ENCODE data around the gene CSRNP2. TPM values are rescaled to one million over a fixed set of nuclear protein-coding genes. Genes with fewer than 3 reads are reported as not detected.

CSRNP2 gene
- total and polyA plus RNA-seq, 2 of the 4 experiments (the other 2 are of a cell fraction) = 14.0 to 21.7 TPM

DNA sequence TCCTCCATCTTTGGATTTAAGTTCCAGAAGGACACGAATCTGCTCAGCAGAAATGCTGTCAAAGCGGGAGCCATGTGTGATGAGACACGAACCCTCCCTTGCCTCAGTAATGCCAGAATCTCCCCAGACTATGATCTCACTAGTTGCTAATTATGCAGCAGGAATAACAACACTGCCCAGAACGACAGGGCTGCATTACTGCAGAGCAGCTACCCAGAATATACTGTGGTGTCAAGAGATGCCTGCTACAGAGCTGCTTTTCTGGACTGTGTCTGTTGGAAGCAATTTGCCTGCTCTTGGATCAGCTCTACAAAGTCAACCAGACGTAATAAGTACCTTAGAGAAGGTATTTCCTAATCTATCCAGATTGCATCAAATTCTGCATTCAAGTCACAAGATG lies 5.5 kb downstream of the CSRNP2 start:
- no peak overlapping the region for H3K9ac ChIP-seq (ENCODE audit: low read depth, low read length)
- in situ Hi-C loops (cut with MboI; ENCODE audit: low sequenced_read_pairs) = no loop called here
- WGBS, 2 experiments (ENCODE audit: extremely low coverage in 2 of 2, insufficient read length in 1 of 2) = 60% methylated on average over 1 of the region's 5 CpGs; no CpG with 5 or more reads in 1 of the 2 experiments

More for the DNA sequence above, 5.5 kb downstream of the CSRNP2 start:
- no peak overlapping the region for H3K14ac ChIP-seq (replicated peaks; ENCODE audit: low read depth, low read length)
- peaks cover 61% of the 10 kb centered on the region for H4K20me1 ChIP-seq (ENCODE audit: insufficient read depth, low read length)
- H2AK5ac ChIP-seq (ENCODE audit: low read depth, low read length) = no peak overlapping the region
- H2BK15ac ChIP-seq (ENCODE audit: low read depth, low read length) = no peak overlapping the region
- H2AFZ ChIP-seq (replicated peaks; ENCODE audit: low read length, poor library complexity) = no peak overlapping the region
- H3K4me1 ChIP-seq (ENCODE audit: control insufficient read depth, insufficient read depth, low read length) = peaks cover 2% of the 10 kb centered on the region; the same call in 1 of the 2 replicates
- ChIA-PET CTCF (no interaction called here), POLR2A (ENCODE audit: unreplicated experiment) (no interaction called here)
- H4K91ac ChIP-seq (ENCODE audit: insufficient read depth, low read depth, low read length) = no peak overlapping the region
- intact Hi-C loops (cut with micrococcal nuclease) (no loop called here), dilution Hi-C loops (cut with HindIII; ENCODE audit: low sequenced_read_pairs, unreplicated experiment) (no loop called here)
- DNase-seq = peak; percentile 46
- H3K36me3 ChIP-seq (ENCODE audit: control insufficient read depth, insufficient read depth, low read length) = peaks cover 15% of the 10 kb centered on the region
- no peak overlapping the region for H3K4ac ChIP-seq (ENCODE audit: low read depth, low read length)
- H3K4me3 ChIP-seq (ENCODE audit: insufficient read depth, low read depth, low read length) = no peak overlapping the region
- H3K18ac ChIP-seq (ENCODE audit: low read depth, low read length) = no peak overlapping the region
- H3K27me3 ChIP-seq (ENCODE audit: control insufficient read depth, insufficient read depth, low read length) = no peaks in the 10 kb centered on the region
- H3K56ac ChIP-seq (ENCODE audit: extremely low read depth, insufficient read depth, low read length) = no peak overlapping the region
- H3K27ac ChIP-seq (ENCODE audit: insufficient read depth, low read length) = no peak overlapping the region
- no peak for TF ChIP-seq RFX5 (IDR thresholded peaks at IDR 0.05; ENCODE audit: low read depth, low read length)
- 0 out of 2 replicates have a peak, but pooled peaks have one; percentile 41 for TF ChIP-seq MXI1 (IDR thresholded peaks at IDR 0.05; ENCODE audit: borderline replicate concordance, low read depth, low read length)
- 0 out of 2 replicates have a peak, but pooled peaks have one; percentile 16 for ATAC-seq (ENCODE audit: low read depth)
- H2BK5ac ChIP-seq (ENCODE audit: low read depth, low read length, poor library complexity, severe bottlenecking) = no peak overlapping the region
- H3K79me1 ChIP-seq (ENCODE audit: low read depth in 1 of 2, low read length in 2 of 2) = peaks cover 17 to 71% of the 10 kb centered on the region in 2 experiments
- BruUV-seq (replicated peaks) = TSS peak; percentile 5
- no peak overlapping the region for H2BK20ac ChIP-seq (ENCODE audit: low read depth, low read length)
- no peak overlapping the region for H4K8ac ChIP-seq (ENCODE audit: low read depth in 2 of 2, low read length in 2 of 2)
- no peak overlapping the region for H2BK120ac ChIP-seq (ENCODE audit: low read depth, low read length)
- H3K4me2 ChIP-seq (ENCODE audit: low read depth, low read length) = no peak overlapping the region
- 0 out of 2 replicates have a peak overlapping the region, but pooled peaks have one; percentile 48 for H3K23ac ChIP-seq (ENCODE audit: low read depth, low read length)
- peaks cover 13% of the 10 kb centered on the region for H3K9me1 ChIP-seq (ENCODE audit: insufficient read depth, low read length)
- H4K5ac ChIP-seq (ENCODE audit: low read depth, low read length) = no peak overlapping the region
- H2AK9ac ChIP-seq (replicated peaks; ENCODE audit: low read depth, low read length, poor library complexity) = no peak overlapping the region
- no peaks in the 10 kb centered on the region for H3K9me3 ChIP-seq (ENCODE audit: control insufficient read depth, insufficient read depth, low read length)
